ENCODE measurements around the gene MCOLN3.
A peak's percentile ranks its signal among the peaks of the same experiment; 100 is the strongest.
"Not testable (repeated sequence)": the region's sequence is repeated elsewhere in the genome, so short reads cannot be mapped to it uniquely, and the experiment has no call there.

MCOLN3 gene

DNA sequence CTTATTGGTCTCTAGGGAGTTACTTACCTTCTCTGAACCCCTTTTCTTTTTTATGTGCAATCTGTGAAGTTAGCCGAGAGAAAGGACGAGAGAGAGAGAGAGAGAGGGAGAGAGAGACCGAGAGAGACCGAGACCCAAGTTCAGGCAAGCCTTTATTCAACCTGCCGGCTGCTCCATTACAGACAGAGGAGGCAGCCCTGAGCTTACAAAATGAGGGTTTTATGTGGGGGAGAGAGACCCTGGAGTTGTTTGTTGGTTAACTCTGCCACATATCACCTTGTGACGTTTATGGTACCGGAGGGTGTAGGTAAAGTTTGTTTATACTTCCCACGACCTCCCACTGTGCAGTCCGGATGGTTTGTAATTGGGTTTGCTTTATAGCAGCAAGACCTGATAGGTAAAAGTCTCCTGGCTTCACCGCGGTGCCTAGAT, 1.5 kb upstream of the MCOLN3 start:
- no peak for DNase-seq (ENCODE audit: low spot score)

DNA sequence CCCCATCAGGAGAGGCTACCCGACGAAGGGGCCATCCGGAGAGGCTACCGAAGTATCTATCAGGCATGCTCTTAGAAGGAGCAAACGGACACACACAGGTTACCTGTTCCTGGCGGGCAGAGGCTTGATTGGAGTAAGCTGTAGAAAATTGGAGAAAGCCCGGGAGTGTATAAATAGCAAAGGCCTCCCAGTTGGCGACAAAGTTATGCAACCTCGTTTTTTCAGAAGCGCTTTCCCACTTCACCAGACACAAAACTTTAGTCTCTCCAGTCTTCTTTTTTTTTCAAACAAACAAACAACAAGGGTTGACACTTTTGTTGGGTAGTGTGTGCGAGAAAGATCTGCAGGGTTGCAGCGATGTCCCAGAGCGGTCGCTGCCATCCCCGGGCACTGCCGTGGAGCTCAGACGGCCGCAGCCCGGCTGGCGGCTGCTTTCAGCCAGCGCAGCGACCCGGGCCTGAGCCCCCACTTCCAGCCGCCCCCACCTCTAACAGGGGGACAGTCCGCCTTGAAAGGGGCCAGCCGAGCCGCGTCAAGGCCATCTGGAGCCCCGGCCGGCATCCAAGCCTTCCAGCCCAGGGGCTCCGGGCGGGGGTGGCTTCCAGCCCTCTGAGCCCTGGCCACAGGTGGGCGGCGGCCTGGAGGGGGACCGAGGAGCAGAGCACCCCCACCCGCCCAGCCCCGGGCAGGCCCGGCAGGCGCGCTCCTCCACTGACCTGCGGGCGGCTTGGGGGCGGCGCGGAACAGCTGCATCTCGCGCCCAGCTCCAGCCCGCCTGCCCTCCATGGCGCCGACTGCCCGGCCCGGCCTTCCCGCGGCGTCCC, 616 bp downstream of the MCOLN3 start:
- no peak for DNase-seq (ENCODE audit: low spot score)

DNA sequence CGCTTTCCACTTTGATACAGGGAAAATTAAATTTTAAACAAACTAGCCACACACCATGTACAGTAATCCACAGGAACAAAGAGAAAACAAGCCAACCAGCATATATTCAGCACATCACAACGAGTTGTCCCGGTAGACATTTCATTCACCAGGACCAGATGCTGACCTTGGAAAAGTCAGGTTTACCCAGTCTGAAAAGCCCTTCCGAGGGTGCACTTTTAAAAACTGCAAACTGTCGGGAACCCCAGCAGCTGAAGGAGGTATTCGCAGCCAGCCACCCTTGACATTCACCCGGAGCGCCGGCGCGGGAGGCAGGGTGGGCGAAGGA, 1.2 kb downstream of the MCOLN3 start:
- DNase-seq (ENCODE audit: low spot score): no peak

DNA sequence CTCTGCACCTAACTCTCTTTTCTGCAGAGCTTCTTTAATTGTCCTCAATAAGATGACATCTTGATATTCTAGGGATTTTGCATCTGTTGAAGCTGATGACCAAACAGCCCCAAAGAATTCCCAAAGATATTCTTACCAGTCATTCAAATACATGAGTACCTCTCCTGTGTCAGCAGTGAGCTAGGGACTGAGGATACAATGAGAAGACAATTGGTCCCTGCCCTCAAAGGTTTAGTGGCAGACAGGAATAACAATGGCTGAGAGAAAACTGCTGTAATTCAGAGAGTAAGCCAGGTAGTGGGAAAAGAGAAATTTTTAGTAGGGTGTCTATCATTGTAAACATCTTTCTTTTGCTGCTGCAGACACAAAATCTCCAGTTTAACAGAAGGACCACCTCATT, 5.9 kb downstream of the MCOLN3 start:
- no peak for DNase-seq (ENCODE audit: low spot score)

DNA sequence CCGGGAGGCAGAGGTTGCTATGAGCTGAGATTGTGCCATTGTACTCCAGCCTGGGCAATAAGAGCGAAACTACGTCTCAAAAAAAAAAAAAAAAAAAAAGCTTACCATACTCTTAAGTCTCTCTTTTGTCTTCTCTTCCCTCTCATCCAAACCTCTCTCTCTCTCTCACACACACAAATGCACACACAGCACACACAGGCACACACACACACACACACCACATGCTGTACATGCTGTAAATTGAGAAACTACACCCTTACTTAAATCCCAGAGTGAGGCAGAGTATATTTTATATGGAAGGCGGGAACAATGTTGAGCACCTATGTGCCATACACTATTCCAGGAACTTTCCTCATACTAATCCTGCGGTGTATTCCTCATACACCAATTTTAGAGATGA, 6.5 kb downstream of the MCOLN3 start:
- DNase-seq (ENCODE audit: low spot score): no peak

DNA sequence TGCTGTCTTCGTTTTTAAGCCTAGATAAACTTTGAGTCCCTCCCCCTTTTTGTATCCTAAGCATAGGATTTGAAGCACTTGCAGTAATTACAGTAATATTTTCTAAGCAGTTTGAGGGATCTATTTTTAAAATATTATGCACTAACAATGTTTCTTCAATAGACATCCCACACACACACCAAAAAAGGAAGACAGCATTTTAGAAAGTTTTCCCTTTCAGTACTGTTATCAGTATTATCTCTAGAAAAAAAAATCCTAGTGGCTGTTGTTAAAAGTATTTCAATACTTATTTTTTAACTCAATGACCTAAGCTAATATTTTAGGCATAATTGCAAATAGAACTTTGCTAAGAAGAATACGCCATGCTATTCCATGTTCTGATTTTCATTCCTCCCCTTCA, 15.1 kb downstream of the MCOLN3 start:
- no peak for DNase-seq (ENCODE audit: low spot score)

DNA sequence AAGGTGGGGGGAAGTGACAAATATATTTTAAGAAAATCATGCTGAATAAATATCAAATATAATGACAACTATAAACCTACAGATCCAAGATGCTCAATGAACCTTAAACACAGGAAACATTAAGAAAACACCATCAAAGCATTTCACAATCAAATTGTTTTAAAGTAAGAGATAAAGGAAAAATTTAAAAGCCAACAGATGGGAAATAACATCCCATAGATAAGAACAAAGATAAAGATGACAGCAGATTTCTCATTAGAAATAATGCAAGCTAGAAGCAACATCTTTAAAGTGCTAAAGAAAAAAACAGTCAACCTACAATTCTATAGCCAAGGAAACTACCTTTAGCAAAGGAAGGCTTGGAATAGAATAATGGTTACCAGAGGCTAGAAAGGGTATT, 17.8 kb downstream of the MCOLN3 start:
- DNase-seq (ENCODE audit: low spot score): no peak

DNA sequence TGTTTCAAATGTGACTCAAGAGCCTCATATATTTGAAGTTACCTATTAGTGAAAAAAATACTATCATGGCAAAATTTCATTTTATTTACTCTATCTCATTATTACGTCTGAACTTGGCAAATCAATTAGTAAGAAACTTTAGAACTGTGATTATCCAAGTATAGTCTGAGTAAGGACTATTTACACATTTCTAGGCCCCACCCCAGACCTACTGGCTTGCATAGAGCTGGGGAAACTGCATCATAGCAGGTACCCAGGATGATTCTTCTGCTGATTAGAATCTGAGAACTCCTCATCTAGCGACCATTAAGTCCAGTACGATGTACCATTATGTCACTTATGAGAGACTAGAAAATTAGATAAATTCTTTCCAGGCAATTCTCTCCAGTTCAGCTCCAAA, 20.1 kb downstream of the MCOLN3 start:
- no peak for DNase-seq (ENCODE audit: low spot score)

DNA sequence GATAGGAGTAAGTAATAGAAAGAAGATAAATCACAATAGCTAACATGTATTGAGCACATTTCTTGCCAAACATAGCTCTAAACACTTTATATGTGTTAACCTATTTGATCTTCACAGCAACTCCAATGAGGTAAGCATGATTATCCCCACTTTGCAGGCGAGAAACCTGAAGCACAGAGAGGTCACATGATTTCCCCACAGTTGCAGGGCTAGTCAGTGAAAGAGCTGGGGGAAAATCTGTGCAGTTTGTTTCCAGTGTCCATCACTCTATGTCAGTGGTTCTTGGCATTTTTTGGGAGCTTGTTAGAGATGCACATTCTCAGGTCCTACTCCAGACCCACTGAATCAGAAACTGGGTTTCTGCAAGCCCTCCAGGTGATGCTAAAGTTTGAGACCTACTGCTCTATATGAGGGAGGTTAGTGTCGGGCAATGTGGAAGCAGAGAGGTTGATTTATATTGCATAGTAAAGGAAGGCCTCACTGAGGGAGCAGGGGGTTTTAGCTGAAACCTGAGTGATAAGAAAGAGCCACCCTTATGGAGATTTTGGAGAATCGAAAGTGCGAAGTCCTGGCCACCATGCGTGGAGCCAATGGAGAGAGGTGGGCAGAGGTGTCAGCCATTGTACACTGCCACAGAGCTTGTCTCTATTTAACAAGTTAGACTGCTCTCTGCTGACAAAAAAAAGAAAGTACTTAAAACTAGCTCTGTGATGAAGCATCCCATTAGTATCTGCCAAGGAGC, 20.9 kb downstream of the MCOLN3 start:
- DNase-seq (ENCODE audit: low spot score): peak; percentile 52

DNA sequence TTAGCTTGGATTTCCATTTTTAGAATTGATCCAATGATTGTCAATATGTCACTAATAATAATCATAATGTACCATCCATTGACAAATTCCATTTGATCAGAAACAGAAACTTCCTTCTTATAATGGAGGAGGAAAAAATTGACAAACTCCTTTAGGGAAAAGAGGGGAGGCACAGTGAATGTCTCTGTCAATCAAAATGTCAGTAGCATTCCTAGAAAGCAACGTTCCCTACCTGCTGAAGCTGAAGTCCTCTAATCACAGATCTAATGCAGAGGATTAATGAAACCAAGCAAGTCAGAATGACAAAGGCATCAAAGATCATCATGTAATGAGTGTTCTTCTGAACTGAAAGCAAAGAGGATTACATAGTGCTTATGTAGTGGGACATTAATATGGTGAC, 22.4 kb downstream of the MCOLN3 start:
- no peak for DNase-seq (ENCODE audit: low spot score)

DNA sequence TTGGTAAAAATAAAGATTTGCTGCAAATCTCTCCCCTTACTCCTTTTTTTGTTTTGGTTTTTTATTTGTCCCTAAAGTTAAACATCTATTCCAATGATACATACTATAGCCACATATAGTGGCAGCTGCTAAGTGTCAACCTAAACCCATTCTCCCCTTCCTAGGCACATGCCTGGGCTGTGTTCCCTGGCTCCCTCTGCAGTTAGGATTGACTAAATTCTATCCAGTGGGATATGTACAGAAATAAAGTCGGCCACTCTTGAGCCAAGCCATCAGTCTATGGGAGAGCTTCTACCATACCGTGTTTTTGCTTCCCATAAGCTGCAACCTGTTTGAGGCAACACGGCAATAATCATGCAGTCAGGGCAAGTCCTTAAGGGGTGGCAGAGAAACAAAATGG, 23.6 kb downstream of the MCOLN3 start:
- no peak for DNase-seq (ENCODE audit: low spot score)

DNA sequence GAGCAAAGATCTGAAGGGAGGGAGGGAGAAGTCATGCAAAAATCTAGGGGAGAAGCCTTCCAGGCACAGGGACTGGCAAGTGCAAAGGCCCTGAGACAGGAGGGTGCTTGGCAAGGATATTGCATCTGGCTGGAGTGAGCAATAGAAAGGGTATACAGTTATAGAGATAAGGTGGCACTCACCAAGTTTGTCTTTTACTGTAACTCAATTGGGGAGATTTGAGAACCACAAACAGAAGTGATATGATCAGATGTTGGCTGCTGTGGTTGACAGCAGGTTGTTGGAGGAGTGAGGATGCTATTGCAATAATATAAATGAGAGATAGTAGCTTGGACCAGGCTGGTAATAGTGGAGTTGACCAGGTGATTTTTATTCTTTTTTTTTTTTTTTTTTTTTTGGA, 25.6 kb downstream of the MCOLN3 start:
- DNase-seq (ENCODE audit: low spot score): no peak

DNA sequence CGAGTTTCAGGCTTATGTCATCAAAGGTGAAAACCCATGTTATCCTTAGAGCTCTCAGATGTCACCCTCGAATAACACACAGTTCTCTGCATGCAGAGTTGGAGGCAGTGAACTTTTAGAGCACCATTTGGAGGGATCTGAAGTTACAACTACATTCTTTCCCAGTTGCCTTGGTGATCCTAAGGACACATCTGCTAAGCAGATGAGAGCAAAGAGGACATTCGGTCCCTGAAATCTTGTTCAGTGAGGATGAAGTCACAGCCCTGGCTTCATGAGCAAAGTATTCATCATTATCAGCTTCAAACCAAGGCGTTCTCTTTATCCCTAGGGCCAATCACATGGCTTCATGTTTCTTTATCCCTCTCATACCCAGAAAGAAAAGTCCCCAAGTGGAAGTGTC, 28.3 kb downstream of the MCOLN3 start:
- DNase-seq (ENCODE audit: low spot score): no peak

DNA sequence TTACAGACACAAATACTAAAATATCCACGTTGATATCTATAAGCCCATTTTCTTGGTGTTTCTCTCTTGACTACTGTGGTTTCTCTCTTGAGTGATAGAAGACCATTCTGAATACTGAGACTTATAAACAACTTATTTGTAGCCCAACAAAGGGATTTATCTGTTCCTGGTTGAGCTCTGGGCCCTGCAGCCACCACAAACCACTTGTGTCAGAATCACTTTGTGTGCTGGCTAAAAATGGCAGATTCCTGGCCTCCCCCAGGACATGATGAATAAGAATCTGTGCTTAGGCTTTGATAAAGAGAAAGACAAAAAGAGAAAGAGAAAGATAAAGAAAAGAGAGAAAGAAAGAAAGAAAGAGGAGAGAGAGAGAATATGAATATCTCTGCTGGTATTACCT, 32.5 kb downstream of the MCOLN3 start:
- no peak for DNase-seq (ENCODE audit: low spot score)

DNA sequence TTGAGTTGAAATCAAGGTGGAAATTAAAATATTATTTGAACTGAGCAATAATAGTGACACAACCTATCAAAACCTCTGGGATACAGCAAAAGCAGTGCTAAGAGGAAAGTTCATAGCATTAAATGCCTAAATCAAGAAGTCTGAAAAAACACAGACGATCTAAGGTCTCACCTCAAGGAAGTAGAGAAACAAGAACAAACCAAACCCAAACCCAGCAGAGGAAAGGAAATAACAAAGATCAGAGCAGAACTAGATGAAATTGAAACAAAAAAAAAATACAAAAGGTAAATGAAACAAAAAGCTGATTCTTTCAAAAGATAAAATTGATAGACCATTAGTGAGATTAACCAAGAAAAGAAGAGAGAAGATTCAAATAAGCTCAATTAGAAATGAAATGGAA, 42.7 kb downstream of the MCOLN3 start:
- DNase-seq (ENCODE audit: low spot score): not testable (repeated sequence)

DNA sequence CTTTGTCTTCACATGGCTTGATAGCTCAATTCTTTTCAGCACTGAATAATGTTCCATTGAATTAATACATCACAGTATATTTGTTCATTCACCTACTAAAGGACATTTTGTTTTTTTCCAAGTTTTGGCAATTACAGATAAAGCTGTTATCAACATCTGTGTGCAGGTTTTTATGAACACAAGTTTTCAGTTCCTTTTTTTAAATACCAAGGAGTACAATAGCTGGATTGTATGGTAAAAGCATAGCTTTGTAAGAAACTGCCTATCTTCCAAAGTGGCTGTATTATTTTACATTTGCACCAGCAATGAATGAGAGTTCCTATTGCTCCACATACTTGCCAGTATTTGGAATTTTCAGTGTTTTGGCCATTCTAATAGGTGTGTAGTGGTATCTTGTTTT, 46.6 kb downstream of the MCOLN3 start:
- DNase-seq (ENCODE audit: low spot score): no peak

DNA sequence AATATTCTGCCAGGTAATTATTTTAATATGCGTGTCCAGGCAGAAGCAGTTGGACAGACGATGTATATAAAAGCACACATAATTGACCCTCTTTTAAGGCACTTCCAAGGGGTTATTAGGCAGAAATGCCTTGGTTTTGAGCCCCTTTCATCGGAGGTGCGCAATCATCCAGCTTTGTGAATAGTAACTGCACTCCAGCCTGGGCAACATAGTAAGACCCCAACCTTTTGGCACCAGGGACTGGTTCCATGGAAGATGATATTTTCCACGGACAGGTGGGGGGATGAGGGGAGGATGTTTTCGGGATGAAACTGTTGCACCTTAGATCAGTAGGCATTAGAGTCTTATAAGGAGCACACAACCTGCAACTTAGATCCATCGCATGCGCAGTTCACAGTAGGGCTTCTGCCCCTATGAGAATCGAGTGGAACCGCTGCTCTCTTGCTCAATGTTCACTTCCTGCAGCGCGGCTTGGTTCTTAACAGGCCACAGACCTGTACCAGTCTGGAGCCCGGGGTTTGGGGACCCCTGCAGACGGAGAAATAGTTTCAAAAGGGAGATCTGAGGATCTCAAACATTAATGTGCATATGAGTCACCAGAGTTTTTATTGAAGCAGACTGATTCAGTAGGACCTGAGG, 49.5 kb downstream of the MCOLN3 start:
- DNase-seq (ENCODE audit: low spot score): no peak

DNA sequence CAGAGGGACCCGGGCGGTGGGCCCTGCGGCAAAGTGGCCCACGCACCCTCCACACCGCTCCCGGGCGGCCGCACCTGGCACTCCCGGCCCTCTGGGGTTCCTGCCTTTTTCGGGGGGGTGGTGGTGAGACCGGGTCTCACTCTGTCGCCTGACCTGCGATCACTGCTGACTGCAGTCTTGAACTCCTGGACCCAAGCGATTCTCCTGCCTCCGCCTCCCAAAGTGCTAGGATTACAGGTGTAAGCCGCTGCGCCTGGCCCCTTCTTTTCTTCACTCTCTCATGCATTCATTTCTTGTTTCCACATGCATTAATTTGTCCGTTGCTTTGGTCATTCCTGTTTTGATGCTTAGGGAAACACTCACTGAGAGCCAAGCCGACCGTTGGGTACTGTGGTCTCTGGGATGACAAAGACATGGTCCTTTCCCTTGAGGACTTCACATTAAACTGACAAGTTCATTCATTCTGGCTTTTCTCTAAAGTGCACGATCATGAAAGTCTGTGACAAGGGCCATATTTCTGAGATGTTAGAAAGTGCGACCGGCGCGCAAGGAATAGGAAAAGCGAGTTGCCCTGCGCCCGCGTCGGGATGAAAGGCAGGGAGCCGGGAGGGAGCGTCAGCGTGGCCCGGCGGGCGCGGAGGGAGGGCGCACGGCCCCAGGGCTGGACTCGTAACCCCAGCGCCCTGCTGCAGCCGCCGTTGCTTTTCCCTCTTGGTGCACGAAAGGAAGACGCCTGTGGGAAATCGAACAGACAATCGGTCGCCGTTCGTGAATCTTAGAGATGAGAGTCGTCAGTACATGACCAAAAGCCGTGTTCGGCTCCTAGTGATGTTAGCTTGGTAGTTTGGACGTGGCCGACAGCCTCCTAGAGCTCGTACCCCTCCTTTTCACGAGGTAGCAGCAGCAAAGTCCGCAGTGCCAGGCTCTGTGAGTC, 50.4 kb downstream of the MCOLN3 start:
- DNase-seq (ENCODE audit: low spot score): no peak

DNA sequence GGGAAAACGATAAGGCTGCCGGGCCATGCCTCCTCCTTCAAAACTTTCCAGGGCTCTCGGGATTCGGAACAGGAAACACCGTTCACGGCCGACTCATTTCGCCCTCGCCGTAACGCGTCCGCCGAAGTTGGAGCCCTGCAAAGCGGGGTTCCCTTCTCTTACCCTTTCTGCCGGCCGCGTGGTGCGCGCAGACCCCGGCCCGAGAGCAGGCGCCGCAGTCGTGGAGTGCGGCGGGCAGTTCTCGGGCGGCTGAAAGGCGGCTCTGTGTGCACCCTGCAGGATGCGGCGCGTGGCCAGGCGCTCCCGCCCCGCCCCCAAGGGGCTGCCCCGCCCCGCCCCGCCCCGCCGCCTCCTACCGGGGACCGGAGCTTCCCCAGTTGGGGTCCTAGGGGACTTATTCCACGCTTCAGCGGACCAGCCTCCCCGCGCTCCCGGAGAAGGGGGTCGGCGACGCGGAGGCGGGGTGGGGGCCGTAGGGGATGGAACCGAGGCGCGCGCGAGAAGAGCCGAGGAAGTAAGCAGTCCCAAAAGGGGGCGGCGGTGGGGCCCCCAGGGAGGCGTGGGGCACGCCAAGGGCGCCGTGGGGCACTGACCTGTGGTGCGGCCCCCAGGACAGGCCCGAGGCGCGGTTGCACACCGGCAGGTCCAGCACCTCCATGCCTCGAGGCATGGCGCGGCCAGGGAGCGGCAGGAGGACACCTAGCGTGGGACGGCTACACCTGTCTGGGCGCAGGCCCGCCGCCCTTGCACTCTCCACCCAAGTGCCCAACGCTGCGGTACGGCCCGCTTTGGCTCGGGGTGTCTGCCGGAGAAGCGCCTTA, 51.2 kb downstream of the MCOLN3 start, which contains the start of gene MCOLN2:
TSS of gene MCOLN2 (minus strand) at position 268 of the 821 bp plus-strand sequence. CDS start at position 27, 241 bp downstream.
- DNase-seq (ENCODE audit: low spot score): no peak

DNA sequence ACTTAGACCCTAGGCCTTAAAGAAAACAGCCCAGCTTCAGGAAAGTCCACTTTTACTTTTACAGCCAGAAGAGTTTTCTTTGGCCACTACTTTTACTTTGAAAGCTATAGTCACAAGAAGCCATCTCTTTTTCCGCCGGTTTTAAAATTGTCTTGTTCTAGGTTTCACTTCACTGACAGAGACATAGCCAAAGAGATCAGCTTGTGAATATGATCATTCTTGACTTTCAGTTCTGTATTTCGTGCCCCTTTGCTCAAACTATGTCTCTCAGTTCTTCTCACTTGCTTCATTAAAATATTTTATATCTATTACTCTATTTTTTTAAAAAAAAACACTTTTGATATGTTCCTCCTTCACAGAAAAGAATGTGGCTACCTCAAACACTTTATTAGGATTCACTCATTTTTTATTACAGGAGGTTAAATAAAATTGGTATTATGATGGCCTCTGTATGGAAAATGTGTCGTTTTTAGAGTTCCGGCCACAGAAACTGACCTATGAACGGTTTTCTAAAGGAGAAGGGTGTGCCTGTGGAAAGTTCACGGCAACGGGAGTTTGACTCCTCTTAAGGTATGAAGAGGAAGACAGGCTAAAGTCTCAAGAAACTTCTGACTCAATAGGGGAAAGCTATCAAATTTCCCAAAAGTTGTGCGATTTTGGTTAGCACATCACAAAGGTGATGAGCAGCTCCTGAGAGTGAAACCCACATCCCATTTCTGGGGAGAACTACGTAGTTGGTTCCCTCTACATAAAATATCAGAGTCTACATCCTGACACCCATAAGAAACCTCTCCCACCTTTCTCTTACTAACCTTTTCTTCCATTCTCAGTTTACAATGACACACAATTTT, 52.6 kb downstream of the MCOLN3 start:
- DNase-seq (ENCODE audit: low spot score): peak; percentile 5
